Fibroblast of the aortic adventitia (primary cell): ENCODE measurements around the gene PROX1. TPM values are rescaled to one million over a fixed set of nuclear protein-coding genes. Genes with fewer than 3 reads are reported as not detected.

Experiments
- DNase-seq: peaks from one replicate; pipeline ENCODE4 v3.0.0-alpha.2; 2010; ENCODE audit warnings: low read depth
- H3K4me3 ChIP-seq: 2 replicates; pipeline ENCODE4 v1.5.1; 2011; ENCODE audit warnings: low read depth, mild to moderate bottlenecking, control low read depth, low read length, moderate library complexity
- CTCF ChIP-seq: IDR thresholded peaks from 2 replicates; pipeline ENCODE4 v1.5.1; 2011; ENCODE audit warnings: mild to moderate bottlenecking, low read length, control low read depth, inconsistent platforms; ENCODE audit not compliant: insufficient read depth
- total RNA-seq: library from RNA; depleted of rRNA; stranded (reverse); fragments of >200 nt; gene quantifications from 2 replicates; pipeline ENCODE4 v1.2.3, GENCODE V29; 2012; ENCODE audit warnings: low replicate concordance

Gene PROX1
- 0.36 TPM in 1 of 2 replicates, not detected in the other for total RNA-seq

- DNase-seq = peak; percentile 84
- H3K4me3 ChIP-seq = peak within 1 kb of the TSS; percentile 72
- peak; percentile 25 for TF ChIP-seq CTCF
These were observed at the start of gene PROX1 for GRCh38 chr1:213987927-213988506. PROX1 (plus strand) TSS chr1:213987973; CDS start chr1:213996536, 8,563 bp downstream.

GRCh38 chr1:213938776-213939175, 49.0 kb upstream of the PROX1 start:
- DNase-seq = no peak
- H3K4me3 ChIP-seq = no peak overlapping the region
- no peak for TF ChIP-seq CTCF

- H3K4me3 ChIP-seq = no peak overlapping the region
- TF ChIP-seq CTCF = no peak
- DNase-seq = no peak
These were observed 47.9 kb upstream of the PROX1 start for GRCh38 chr1:213939888-213940287.

- no peak overlapping the region for H3K4me3 ChIP-seq
- no peak for DNase-seq
- no peak for TF ChIP-seq CTCF
These were observed 46.8 kb upstream of the PROX1 start for GRCh38 chr1:213940947-213941346.

GRCh38 chr1:213942061-213942460, 45.7 kb upstream of the PROX1 start:
- DNase-seq = no peak
- TF ChIP-seq CTCF = no peak
- H3K4me3 ChIP-seq = no peak overlapping the region

GRCh38 chr1:213947200-213947801, 40.5 kb upstream of the PROX1 start:
- no peak for TF ChIP-seq CTCF
- DNase-seq = no peak

More at GRCh38 chr1:213947200-213947801, 40.5 kb upstream of the PROX1 start:
- no peak overlapping the region for H3K4me3 ChIP-seq
